ENCODE results near the gene METTL5. TPM values are rescaled to one million over a fixed set of nuclear protein-coding genes. Genes with fewer than 3 reads are reported as not detected.

METTL5 gene
- total and polyA plus RNA-seq, 12 donors, result 55.7 to 87.3 (median 69.1) TPM

GRCh38 chr2:169771612-169772011 is 53.1 kb downstream of the METTL5 start:
- no peak for TF ChIP-seq CTCF (IDR thresholded peaks at IDR 0.05)
- no peaks in the 10 kb centered on the region for H3K36me3 ChIP-seq
- DNase-seq (no peak), ATAC-seq (no peak)
- H3K27ac ChIP-seq, result no peak overlapping the region
- H3K9me3 ChIP-seq, result no peaks in the 10 kb centered on the region
- no peak overlapping the region for H3K4me3 ChIP-seq
- H3K4me1 ChIP-seq, result peaks cover 0 to 21% (median 10%) of the 10 kb centered on the region in 9 donors
- H3K27me3 ChIP-seq, result peaks cover 0 to 31% (median 20%) of the 10 kb centered on the region in 7 donors
- WGBS, 2 donors, result 96% methylated on average over 2 of the region's 2 CpGs
- intact Hi-C loops (cut with DNase I), result no loop called here

GRCh38 chr2:169771021-169771420 is 53.7 kb downstream of the METTL5 start:
- Histone ChIP-seq H3K36me3 (no peaks in the 10 kb centered on the region), H3K9me3 (no peaks in the 10 kb centered on the region), H3K27ac (no peak overlapping the region), H3K27me3 (peaks cover 0 to 31% (median 20%) of the 10 kb centered on the region in 7 donors), H3K4me3 (no peak overlapping the region), H3K4me1 (peaks cover 0 to 21% (median 10%) of the 10 kb centered on the region in 9 donors)
- 73 to 80% methylated on average over 5 of the region's 5 CpGs for WGBS, 2 donors
- ATAC-seq (no peak), DNase-seq (no peak)
- TF ChIP-seq CTCF (IDR thresholded peaks at IDR 0.05), result no peak
- intact Hi-C loops (cut with DNase I), result no loop called here

GRCh38 chr2:169768262-169768995 is 56.3 kb downstream of the METTL5 start:
- intact Hi-C loops (cut with DNase I), result no loop called here
- ATAC-seq (peak in 7 of 8 donors; percentile 30 to 50 (median 43)), DNase-seq (peak in 1 of 2 donors; percentile 24)
- H3K9me3 ChIP-seq, result no peaks in the 10 kb centered on the region
- no peak overlapping the region for H3K27ac ChIP-seq
- H3K4me3 ChIP-seq, result peak overlapping the region; percentile 6 to 53 (median 46)
- peaks cover 0 to 21% (median 10%) of the 10 kb centered on the region in 9 donors for H3K4me1 ChIP-seq
- H3K36me3 ChIP-seq, result no peaks in the 10 kb centered on the region
- TF ChIP-seq CTCF (IDR thresholded peaks at IDR 0.05), result no peak
- H3K27me3 ChIP-seq, result peaks cover 0 to 31% (median 20%) of the 10 kb centered on the region in 7 donors
- 27 to 31% methylated on average over 72 of the region's 72 CpGs for WGBS, 2 donors

- Histone ChIP-seq H3K36me3 (no peaks in the 10 kb centered on the region), H3K27me3 (peaks cover 0 to 31% (median 20%) of the 10 kb centered on the region in 7 donors), H3K9me3 (no peaks in the 10 kb centered on the region), H3K4me1 (peaks cover 0 to 21% (median 10%) of the 10 kb centered on the region in 9 donors), H3K4me3 (no peak overlapping the region), H3K27ac (no peak overlapping the region)
- intact Hi-C loops (cut with DNase I), result no loop called here
- 20 to 24% methylated on average over 12 of the region's 12 CpGs for WGBS, 2 donors
- peak in 1 of 2 donors; percentile 60 for DNase-seq
- peak in 7 of 8 donors; percentile 40 to 73 (median 50) for ATAC-seq
- peak; percentile 23 to 79 (median 74) for TF ChIP-seq CTCF (IDR thresholded peaks at IDR 0.05)
Observed at GRCh38 chr2:169767243-169767888, 57.3 kb downstream of the METTL5 start.
